Gastrocnemius medialis (tissue), 4 donors: ENCODE results near the gene FOXR1.
"Not testable (repeated sequence)": the region's sequence is repeated elsewhere in the genome, so short reads cannot be mapped to it uniquely, and the experiment has no call there.

Experiments used
- POLR2A ChIP-seq, 2 donors: fragments of 450-650 bp; IDR thresholded peaks; one replicate each; pipeline ENCODE4 v1.6.1; 2017; ENCODE audit warnings: antibody characterized with exemption in 2 of 2, mild to moderate bottlenecking in 2 of 2, moderate library complexity in 2 of 2
- TF ChIP-seq, protein P1 (sequence below), 5 experiments: fragments of 450-650 bp in 3 of 5; fragments of 200-600 bp in 2 of 5; sonication (generic) in 2 of 5; IDR thresholded peaks in 4 of 5; conservative IDR thresholded peaks in 1 of 5; 1 replicate in 4 of 5; 2 replicates in 1 of 5; pipeline ENCODE4 v1.5.1; 2016 to 2019; ENCODE audit warnings: antibody characterized with exemption in 5 of 5, mild to moderate bottlenecking in 3 of 5, moderate library complexity in 3 of 5

DNA sequence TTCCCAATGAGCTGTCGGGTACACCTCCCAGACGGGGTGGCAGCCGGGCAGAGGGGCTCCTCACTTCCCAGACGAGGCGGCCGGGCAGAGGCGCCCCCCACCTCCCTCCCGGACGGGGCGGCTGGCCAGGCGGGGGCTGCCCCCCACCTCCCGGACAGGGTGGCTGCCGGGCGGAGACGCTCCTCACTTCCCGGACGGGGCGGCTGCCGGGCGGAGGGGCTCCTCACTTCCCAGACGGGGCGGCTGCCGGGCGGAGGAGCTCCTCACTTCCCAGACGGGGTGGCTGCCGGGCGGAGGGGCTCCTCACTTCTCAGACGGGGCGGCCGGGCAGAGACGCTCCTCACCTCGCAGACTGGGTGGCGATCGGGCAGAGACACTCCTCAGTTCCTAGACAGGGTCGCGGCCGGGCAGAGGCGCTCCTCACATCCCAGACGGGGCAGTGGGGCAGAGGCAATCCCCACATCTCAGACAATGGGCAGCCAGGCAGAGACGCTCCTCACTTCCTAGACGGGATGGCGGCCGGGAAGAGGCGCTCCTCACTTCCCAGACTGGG is 20.0 kb downstream of the FOXR1 start:
- TF ChIP-seq, protein P1, sequence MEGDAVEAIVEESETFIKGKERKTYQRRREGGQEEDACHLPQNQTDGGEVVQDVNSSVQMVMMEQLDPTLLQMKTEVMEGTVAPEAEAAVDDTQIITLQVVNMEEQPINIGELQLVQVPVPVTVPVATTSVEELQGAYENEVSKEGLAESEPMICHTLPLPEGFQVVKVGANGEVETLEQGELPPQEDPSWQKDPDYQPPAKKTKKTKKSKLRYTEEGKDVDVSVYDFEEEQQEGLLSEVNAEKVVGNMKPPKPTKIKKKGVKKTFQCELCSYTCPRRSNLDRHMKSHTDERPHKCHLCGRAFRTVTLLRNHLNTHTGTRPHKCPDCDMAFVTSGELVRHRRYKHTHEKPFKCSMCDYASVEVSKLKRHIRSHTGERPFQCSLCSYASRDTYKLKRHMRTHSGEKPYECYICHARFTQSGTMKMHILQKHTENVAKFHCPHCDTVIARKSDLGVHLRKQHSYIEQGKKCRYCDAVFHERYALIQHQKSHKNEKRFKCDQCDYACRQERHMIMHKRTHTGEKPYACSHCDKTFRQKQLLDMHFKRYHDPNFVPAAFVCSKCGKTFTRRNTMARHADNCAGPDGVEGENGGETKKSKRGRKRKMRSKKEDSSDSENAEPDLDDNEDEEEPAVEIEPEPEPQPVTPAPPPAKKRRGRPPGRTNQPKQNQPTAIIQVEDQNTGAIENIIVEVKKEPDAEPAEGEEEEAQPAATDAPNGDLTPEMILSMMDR (IDR thresholded peaks at IDR 0.05 in 4 of 5, conservative IDR thresholded peaks at IDR 0.05 in 1 of 5) = not testable (repeated sequence)
- not testable (repeated sequence) for TF ChIP-seq POLR2A (IDR thresholded peaks at IDR 0.05)
